Measurements from ENCODE around the gene RNF133.

Gene RNF133, protein sequence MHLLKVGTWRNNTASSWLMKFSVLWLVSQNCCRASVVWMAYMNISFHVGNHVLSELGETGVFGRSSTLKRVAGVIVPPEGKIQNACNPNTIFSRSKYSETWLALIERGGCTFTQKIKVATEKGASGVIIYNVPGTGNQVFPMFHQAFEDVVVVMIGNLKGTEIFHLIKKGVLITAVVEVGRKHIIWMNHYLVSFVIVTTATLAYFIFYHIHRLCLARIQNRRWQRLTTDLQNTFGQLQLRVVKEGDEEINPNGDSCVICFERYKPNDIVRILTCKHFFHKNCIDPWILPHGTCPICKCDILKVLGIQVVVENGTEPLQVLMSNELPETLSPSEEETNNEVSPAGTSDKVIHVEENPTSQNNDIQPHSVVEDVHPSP

DNA sequence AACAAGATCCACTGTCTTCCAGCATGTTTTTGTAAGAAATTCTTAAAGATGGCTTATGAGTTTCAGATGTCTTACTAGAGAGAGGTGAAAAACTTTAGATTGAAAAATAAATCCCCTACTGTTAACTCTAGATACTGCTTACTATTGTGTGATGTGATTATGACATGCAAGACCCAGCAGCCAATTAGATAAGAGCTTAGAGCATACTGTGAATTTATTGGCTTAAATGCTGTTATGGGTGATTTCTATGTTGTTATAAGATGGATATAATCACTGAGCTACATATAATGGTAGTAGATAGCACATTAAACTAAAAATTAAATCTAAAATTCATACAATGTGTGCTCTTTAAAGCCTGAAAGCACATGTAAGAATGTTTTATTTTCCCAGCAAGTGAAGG lies at the start of gene RNF133:
Gene RNF133 (minus strand): TSS at position 101 of the 400 bp plus-strand sequence. CDS start 199 bp downstream, outside the sequence.
- no peak for DNase-seq

DNA sequence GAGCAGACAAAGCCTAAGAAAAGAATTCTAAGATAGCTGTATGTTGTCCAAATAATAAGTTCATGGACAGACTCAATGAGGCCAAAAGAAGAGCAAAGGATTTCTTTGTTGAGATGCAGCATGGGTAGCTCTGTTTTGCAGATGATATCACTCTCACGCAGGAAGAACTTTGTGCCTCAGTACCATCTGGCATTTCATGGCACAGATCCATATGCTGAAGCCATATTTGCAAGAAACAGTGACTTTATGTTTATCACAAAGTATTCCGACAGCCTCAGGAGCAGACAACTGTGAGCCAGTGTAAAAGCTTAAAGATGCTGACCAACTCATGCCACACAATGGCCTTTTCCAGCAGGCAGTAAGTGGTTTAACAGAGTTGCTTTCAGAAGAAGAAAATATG lies 49.3 kb upstream of the RNF133 start:
- no peak for DNase-seq

DNA sequence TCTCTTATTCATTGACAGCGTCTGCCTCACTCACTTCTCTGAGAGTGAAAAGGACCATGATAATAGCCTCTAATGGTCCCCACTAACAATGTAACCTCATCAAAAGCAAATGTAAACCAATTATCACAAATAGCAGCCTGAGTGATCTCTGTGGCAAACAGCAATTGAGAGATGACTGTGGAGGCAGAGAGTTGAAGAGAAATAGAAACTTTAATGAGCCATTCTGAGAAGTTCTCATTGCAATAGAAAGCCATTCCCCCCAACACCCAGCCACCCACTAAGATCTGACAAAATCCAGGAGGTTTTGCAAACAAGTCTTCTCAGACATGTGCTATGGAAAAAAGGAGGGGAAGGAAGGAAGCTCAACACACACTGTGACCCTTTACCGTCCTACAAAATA lies 48.0 kb upstream of the RNF133 start:
- no peak for DNase-seq

DNA sequence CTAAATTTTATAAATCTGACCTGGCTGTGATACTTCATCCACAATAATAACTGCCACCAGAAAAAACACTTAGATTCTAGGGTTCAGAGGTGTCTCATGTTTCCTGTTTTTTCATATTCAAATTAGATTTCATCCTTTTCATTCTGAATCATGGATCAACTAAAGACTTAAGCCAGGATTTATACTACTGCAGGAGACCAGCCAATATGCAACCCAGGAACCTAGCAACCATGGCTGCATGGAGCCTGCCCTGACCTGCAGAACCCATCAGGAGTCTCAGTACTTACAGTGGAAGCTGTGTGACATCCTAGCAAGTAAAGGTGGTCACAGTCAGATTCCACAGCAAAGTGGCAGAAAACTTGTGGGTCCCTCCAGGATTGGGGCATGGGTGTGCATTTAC lies 44.3 kb upstream of the RNF133 start:
- DNase-seq: no peak

DNA sequence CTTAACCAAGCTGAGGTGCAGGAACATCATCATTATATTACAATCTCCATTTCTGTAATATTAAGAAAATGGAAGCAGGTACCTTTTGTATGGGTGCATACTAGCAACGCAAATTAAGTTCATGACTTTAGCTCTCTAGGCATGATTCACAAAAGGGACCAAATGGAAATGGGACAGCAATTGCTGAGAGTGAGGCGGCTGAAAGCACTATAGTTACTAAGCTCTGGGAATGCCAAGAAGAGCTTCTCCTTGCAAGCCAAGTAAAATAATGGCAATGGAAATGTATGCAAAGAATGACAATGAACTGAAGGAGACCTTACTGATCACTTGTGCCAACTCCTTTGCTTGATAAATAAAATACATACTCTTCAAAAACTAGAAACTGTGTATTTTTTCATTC lies 40.0 kb upstream of the RNF133 start:
- DNase-seq: no peak

DNA sequence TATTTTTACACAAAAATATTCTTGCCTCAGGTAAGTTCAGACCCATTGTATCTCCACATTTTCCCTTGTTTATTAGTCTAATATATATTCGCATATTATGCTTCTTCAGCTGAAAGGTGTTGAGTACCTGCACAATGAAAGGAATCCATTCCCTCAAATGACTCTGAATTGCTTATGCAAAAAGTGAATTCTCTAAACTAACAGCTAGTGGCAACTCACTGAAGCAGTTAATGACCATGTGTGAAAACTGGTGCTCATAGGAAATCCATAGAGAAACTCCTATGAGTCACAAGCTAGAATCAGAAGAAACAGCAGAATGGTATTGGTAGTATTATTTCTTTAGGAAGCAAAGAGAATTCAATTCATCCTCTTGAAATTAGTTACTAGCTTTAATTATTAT lies 37.3 kb upstream of the RNF133 start:
- no peak for DNase-seq

DNA sequence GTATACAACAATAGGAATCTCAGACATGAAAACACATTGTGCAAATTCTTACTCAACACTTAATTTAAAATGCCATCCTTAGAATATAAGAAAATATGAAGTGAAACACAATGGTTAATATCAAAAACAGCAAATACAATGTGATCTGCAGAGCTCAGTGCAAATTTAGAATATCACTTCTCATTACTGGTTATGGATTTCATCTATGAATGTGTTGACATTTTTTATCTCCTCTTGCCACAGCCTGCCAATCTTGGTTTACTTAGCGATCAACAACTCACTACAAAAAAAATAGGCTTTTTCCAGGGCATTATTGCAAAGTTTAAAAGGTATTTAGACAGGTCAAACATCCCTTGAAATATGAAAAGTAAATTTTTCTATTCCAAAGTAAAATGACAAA lies 28.8 kb upstream of the RNF133 start:
- no peak for DNase-seq

DNA sequence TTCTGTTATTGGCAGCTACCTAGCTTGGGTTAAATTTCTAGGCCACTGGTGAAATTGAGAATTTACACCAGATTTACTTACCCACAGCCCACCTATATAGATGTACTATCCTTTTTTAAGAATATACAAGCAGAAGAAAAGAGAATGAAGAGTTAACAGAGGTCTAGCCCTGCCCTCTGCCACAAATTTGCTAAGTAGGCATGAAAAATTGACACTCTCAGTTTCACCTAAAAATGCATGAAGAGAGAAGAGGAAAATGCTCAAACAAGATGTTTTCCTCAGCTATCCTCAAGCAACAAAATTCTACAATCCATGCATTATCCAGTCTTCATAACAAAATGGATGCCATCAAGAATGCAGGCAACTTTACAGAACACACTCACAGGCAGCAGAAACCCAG lies 28.4 kb upstream of the RNF133 start:
- DNase-seq: no peak

DNA sequence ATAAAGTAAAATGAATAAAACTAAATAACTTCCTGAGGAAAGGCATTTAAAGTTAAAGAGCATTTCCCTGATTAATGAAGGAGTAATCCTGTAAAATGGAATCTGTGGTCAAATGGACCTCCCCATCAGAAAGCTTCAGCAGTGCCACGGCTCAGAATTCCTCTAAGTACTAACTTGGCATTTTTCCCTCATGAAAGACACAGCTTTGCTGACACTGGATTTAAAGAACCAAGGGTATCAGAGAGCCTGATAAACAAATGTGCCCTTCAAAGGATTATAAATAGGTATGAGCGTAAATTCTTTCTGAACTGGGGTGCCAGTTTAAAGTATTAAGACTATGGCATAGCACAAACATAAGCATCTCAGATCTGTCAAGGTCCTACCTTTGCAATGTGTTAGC lies 28.0 kb upstream of the RNF133 start:
- no peak for DNase-seq

DNA sequence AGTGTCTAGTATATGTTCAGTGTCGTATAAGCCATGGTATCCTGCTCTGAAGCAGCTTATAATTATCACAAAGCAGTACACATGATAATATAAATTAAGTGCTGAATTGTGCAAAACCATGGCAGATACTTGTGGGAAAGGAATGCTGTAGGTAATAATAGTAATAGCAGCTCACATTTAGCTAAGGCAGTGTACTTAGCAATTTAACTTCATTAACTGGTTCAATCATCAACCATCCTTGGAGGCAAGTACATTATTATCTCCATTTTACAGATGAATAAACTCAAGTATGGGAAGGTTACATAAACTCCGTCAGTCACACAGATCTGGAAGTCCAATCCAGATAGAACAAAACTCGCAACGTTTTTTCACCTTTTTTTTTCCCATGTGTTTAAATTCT lies 25.4 kb upstream of the RNF133 start:
- no peak for DNase-seq

DNA sequence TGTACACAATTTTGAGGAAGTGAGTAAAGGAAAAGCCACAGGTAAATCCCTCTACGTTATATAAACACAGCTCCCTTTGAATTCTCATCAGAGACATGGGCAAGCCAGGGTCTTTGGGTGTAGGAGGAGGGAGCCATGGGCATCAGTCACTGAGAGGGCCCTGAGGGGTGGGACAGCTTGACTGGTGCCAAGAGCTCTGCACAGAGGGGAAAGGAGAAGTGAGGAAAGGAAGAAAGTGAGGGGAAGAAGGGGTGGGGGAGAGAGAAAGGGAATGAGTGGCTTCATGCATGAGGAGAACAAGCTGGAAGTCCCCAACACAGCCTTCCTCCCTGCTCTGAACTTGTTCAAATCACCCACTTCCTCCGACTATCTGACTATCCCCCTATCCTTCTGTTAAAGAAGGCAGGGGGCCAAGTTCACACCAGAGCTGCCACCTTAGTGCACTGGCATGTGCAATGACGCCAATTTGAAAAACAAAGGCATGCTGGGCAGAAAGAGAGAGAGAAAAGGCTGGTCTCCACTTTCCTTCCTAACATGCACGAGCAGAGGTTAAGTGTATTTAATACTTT lies 20.2 kb upstream of the RNF133 start:
- DNase-seq: no peak

DNA sequence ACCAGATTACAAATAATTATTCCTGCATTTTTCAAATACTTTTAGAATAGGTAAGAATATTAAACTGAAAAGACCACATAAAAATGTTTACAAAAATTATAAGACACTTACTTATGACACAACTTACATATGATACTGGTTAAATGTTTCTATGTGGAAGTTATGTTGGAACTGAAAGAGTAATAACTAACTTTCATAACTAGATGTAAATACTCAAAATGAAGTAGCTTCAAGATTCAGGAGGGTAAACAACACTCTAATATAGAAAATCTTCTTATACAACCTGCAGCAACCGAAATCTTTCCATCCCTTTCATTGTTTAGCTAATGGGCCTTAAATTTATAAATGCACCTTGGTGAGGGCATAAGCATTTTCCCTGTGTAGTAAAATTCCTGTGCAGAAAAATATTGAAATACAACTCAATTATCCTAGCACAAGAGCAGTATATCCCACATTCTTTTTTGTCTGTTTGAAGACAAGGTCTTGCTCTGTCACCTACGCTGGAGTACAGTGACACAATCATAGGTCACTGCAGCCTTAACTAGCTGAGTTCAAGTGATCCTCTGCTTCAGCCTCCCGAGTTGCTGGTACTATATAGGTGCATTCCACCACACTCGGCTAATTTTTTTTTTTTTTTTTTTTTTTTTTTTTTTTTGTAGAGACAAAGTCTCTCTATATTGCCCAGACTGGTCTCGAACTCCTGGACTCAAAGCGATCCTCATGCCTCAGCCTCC lies 18.6 kb upstream of the RNF133 start:
- no peak for DNase-seq

DNA sequence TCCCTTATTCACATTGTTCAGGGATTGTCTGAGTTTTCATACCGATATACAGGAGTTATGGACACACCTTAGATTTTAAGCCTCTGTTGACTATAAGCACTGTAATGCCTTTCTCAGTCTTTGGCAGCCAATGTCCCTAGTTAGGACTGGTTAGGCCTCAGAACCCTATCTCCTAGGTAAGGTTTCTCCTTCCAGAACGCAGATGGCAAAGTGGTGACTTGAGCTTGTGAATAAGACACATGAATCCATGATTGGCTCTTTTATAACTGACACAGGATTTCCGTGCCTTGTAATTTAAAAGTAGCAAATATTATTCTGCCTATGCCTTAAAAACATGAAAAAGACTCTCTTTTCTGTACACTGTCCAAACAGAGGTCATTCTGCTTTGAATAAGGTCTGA lies 16.3 kb upstream of the RNF133 start:
- DNase-seq: no peak

DNA sequence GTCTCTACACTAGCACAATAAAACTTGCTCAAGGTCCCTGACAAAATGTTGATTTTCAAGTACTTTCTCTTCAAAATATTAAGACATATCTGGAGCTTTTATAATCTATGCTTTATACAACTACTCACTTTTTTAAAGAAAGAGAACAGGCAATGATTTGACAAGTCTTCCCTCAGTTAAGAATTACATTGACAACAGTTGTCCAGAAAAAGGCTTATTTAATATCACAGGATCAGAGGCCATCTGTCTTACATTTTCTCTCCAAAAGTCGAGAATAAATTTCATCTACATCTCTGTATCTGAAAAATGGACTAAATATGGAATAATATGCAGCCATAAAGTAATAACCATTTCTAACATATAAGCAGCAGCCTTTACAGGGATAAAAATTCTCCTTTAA lies 12.0 kb upstream of the RNF133 start:
- DNase-seq: no peak

DNA sequence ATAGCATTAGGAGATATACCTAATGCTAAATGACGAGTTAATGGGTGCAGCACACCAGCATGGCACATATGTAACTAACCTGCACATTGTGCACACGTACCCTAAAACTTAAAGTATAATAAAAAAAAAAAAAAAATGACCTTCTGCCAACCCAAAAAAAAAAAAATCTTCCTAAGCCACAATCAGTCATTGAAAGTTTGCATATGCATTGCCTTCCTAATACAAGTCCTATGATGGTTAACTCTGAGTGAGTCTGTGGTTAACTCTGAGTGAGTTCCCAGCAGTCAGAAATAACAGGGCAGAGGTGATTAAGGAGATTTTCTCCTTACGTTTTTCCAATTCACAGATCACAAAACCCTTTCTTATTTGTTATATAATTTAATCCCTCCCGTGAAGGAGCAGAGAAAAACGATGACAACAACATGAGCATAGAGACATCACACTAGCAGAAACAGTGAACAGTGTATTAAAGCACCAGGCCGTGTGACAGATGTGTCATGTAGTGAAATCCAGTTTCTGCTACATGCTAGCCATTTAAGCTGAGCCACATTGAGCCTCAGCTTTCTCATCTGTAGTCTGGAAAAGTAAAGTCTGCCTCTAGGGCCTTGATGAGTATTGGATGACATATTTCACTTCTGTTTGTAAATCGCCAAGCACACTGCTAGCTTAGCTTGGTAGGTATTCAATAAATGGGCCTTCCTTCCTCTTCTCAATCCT lies 11.2 kb upstream of the RNF133 start:
- no peak for DNase-seq

DNA sequence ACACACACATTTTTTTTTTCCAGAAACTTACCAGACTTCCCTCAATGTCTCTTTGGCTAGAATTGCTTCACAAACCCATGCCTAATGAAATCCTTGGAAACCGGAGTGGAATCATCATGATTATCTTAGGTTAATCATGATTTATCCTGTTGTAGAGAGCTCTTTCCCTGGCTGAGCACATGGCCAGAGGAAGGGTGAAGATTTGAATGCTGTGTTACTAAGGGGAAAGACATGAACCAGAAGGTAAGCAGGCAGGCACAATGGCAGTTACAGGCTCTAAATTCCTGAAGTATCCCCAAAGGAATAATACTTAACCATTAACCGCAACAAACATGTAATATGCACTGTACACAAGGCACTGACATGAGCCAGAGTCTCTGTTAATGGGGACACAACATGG lies 7.9 kb upstream of the RNF133 start:
- no peak for DNase-seq

DNA sequence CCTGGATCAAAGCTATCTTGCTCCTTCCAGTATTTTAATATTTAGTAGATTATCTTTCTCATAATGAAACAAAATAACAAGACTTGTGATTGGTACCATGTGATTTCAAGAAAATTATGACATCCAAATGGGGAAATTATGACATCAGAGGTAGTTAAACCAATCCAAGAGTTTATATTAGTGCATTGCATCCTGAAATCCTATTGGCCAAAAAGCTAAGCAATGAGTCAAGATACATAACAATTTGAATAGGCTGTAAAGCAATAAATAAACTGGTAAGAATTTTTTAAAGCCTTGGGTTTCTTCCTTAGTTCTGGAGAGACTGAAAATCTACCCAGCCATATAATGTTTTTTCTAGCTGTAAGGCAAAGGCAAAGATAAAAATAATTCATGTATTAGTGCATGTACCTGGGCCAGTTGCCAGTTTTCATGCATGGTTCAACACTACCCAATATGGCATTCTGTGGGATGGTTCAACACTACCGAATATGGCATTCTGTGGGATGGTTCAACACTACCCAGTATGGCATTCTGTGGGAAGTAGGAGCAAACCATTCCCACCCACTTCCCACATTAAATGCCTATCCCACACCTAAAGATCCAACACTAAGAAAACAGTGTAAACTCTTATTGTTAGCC lies 4.1 kb upstream of the RNF133 start, which contains the start of gene RNF148:
Gene RNF148 (minus strand): TSS at position 51 of the 639 bp plus-strand sequence. CDS start 172 bp downstream, outside the sequence.
- DNase-seq: no peak

DNA sequence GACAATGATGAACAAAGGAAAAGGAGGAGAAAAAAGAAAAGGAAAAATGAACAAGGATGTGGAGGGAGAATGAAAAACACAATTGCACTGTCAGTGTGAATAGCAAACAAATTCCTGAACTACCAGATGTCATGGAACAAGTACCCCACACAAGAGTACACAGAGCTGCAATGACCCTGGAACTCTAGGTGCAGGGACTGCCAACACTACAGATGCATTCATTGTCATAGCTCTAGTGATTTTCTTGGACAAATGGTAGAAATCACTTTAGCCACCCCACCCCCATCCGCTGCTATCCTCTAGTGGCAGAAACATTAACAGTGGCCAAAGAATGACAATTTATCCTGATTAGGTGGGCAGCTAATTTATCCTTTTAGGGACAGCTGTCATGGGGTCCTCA lies 3.1 kb downstream of the RNF133 start:
- no peak for DNase-seq

DNA sequence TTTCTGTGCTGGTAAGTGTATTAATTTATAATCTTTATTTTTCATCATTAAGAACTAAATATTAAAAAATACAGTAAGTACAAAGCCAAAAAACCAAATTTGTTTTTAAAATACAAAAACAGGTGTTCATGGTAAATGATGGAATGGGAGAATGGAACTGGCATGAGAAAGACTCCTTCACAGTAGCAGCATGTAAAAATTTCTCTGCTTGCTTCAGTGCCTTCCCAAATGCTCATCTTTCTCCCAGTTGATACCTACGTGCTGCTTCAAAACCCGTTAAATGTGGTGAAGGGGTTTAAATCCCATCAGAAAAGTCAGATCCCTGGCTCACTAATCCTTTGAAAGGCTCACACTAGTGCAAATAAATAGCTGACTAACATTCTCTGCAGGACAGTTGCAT lies 4.2 kb downstream of the RNF133 start:
- DNase-seq: no peak

DNA sequence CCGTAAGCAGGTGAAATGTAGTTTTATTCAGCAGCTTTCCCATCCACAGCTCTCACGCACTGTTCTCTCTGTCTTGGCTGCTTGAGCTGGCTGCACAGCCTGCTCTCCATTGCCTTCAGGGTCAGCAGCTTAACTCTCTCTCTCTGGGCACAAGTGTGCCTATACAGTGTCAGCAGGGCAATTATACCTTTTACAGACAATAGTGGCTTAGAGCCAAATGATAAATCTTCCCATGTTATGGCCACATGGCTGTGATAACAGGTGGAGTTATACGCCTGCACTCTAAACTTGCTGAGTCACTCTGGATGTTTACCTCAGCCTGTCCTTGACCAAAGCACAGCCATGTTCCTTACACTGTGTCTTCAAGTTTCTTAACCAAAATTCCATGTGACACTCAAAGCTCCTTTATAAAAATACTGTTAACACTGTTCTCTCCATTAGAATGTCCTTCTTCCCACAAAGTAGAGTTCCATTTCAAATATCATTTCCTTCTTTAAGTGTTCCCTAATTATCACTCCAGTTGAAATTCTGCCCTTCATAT lies 6.1 kb downstream of the RNF133 start:
- no peak for DNase-seq

DNA sequence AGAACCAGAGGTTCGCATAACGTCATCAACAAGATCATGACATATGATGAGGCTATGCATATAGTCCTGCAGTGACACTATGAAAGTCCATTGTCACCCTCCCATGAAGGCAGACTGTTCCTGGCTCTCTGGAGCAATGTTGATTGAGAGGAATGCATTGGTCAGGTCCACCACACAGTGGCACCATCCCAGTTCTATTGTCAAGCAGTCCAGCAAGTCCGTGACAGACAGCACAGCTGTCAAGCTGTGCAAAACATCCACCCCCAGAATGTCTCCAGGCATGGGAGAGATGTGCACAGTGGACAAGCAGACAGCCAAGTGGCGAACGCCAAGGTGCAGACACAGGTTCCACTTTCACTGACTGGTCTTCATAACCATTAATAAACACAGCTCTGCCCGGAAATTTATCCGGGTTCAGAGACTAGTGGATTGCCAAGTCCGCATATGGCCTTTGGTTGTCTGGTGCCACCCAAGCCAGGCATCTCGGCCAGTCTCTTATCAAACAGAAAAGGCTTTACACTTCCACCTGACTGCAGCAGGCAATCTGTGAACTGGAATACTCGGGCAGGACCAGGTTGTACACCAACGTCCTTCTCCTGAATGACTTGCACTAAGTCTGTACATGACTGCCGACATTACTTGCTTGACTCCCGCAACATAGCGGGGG lies 7.2 kb downstream of the RNF133 start:
- DNase-seq: no peak
